ENCODE results near the gene NINJ1.

The NINJ1 gene

DNA sequence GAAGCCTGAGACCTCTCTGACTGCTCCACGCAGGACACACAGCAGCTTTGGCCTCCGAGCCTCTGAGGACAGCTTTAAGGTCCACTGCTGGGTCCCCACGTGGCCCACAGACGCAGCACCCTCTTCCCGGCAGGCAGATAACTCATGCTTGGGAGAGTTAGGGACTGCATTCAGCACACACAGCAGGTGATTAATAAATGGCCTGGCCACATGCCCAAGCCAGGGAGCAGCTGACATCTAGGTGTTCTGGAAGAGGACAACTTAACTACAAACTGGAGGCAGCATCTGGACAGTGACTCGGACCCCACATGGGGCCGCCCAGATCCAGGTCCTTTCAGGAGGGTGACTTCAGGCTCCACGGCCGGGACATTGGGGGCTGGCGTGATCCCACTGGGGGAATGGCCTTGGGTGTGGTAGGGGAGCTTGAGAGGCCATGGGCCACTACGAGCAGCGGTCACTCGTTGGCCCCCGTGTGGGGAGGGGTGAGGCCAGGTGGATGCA is 11.3 kb downstream of the NINJ1 start:
- FAIRE-seq (no peak), DNase-seq (ENCODE audit: insufficient read length, low spot score) (peak; percentile 7)
- no peak for TF ChIP-seq CTCF (IDR thresholded peaks at IDR 0.05; ENCODE audit: insufficient read depth, missing control alignments)

DNA sequence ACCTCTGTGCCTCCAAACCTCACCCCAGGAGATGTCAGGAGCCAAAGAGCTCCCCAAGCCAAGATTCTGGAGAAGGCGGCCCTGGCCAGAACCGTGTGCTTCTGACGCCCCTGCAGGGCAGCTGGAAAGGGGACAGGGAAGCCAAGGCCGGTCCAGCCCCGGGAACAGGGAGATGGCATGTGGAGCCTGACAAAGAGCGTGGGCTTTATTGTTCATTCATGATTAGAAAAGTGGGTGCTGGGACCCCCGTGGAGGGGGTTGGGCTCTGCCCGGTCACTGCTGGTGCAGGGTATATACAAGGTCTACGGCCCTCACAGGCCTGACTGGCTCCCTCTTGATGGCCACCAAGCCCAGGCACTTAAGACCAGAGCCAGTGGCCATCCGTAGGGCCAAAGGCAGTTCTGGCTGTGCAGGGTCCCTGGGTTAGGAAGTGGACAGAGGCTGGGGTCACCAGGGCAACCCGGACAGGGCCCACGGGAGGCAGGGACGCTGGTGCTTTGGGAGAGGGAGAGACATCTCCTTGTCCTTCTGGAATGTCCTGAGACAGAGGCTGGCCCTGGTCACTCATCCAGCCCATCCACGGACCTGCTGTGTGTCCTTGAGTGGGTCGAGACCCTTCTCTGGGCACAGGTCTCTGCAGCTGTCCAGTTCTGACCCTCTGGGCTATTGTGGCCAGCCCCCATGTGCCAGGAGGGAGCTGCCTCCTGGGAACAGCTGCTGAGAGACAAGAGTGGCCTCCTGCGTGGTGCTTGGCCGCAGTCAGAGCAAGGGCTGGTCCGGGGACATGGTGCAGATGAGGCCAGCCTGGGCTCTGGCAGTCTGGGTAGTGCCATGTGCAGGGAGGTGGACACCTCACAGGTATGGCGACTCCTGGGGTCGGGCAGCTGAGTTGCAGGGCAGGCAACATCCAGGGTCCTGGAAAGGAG is 12.5 kb downstream of the NINJ1 start:
- peak; percentile 5 for DNase-seq (ENCODE audit: insufficient read length, low spot score)
- no peak for FAIRE-seq
- no peak for TF ChIP-seq CTCF (IDR thresholded peaks at IDR 0.05; ENCODE audit: insufficient read depth, missing control alignments)

DNA sequence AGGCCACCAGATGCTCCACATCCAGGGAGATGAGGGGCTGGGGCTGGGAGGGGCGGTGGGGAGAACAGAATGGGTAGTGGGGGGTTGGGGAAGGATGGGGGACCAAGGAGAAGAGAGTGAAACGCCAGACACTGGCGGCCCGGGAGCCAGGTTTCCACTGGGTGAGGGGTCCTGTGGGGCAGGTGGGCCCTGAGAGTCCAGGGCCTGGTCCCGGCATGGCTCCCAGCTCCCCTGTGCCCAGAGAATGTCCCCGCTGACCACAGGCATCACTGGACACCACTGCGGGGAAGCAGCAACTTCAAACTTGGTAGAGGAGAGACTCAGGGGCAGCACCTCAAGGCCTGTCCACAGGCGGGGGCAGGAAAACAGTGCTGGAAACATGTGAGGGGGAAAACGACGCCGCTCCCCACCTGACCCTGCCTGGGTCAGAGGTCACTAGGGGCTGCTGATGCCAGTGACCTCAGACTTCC is 13.2 kb downstream of the NINJ1 start:
- no peak for FAIRE-seq
- DNase-seq (ENCODE audit: insufficient read length, low spot score): peak; percentile 12
- no peak for TF ChIP-seq CTCF (IDR thresholded peaks at IDR 0.05; ENCODE audit: insufficient read depth, missing control alignments)

GRCh38 chr9:93119953-93120845 is 13.9 kb downstream of the NINJ1 start:
- FAIRE-seq (no peak), DNase-seq (ENCODE audit: insufficient read length, low spot score) (peak; percentile 15)
- no peak for TF ChIP-seq CTCF (IDR thresholded peaks at IDR 0.05; ENCODE audit: insufficient read depth, missing control alignments)

GRCh38 chr9:93119703-93119952 is 14.4 kb downstream of the NINJ1 start:
- FAIRE-seq (no peak), DNase-seq (ENCODE audit: insufficient read length, low spot score) (no peak)
- TF ChIP-seq CTCF (IDR thresholded peaks at IDR 0.05; ENCODE audit: insufficient read depth, missing control alignments): no peak

- FAIRE-seq (no peak), DNase-seq (ENCODE audit: insufficient read length, low spot score) (peak; percentile 10)
- TF ChIP-seq CTCF (IDR thresholded peaks at IDR 0.05; ENCODE audit: insufficient read depth, missing control alignments): no peak
Observed at GRCh38 chr9:93118863-93119702, 15.0 kb downstream of the NINJ1 start.

All from D721Med (cell line).